GM18505 (cell line): ENCODE measurements around the gene FADS1.

ENCODE experiments used
- ATAC-seq: cut with Tn5 transposase; IDR thresholded peaks from one replicate; pipeline ENCODE4 v1.9.1; 2021; ENCODE audit not compliant: unreplicated experiment
- POLR2A ChIP-seq: IDR thresholded peaks from 4 replicates; pipeline ENCODE4 v1.6.1; 2011; ENCODE audit warnings: borderline replicate concordance; ENCODE audit not compliant: insufficient read depth, insufficient read length; ENCODE audit errors: extremely low read depth

FADS1 gene

GRCh38 chr11:61785837-61786402 lies 30.9 kb downstream of the FADS1 start:
- ATAC-seq: no peak
- TF ChIP-seq POLR2A: no peak

GRCh38 chr11:61784506-61784805 lies 32.3 kb downstream of the FADS1 start:
- TF ChIP-seq POLR2A: no peak
- no peak for ATAC-seq

- no peak for ATAC-seq
- TF ChIP-seq POLR2A: no peak
These were observed 32.9 kb downstream of the FADS1 start for GRCh38 chr11:61783717-61784505.

GRCh38 chr11:61782841-61783240 lies 34.0 kb downstream of the FADS1 start:
- ATAC-seq: no peak
- no peak for TF ChIP-seq POLR2A

- no peak for TF ChIP-seq POLR2A
- ATAC-seq: no peak
These were observed 34.5 kb downstream of the FADS1 start for GRCh38 chr11:61782299-61782698.

GRCh38 chr11:61781585-61781984 lies 35.2 kb downstream of the FADS1 start:
- ATAC-seq: no peak
- no peak for TF ChIP-seq POLR2A

- TF ChIP-seq POLR2A: no peak
- ATAC-seq: no peak
These were observed 36.1 kb downstream of the FADS1 start for GRCh38 chr11:61780581-61781162.

GRCh38 chr11:61779666-61780525 lies 36.9 kb downstream of the FADS1 start:
- no peak for TF ChIP-seq POLR2A
- ATAC-seq: no peak

- no peak for TF ChIP-seq POLR2A
- ATAC-seq: no peak
These were observed 37.7 kb downstream of the FADS1 start for GRCh38 chr11:61778920-61779650.

GRCh38 chr11:61778357-61778886 lies 38.4 kb downstream of the FADS1 start:
- ATAC-seq: no peak

GRCh38 chr11:61777234-61778090 lies 39.3 kb downstream of the FADS1 start:
- no peak for TF ChIP-seq POLR2A
- ATAC-seq: no peak

More at GRCh38 chr11:61778357-61778886, 38.4 kb downstream of the FADS1 start:
- no peak for TF ChIP-seq POLR2A

GRCh38 chr11:61776561-61777075 lies 40.2 kb downstream of the FADS1 start:
- TF ChIP-seq POLR2A: no peak

More at GRCh38 chr11:61776561-61777075, 40.2 kb downstream of the FADS1 start:
- ATAC-seq: no peak
